Transverse colon (tissue), 4 donors: ENCODE results near the gene TPK1.

Experiments used
- CTCF ChIP-seq, 5 experiments: fragments of 200-600 bp in 3 of 5; fragments of 450-650 bp in 2 of 5; sonication (generic) in 3 of 5; IDR thresholded peaks; 1 replicate in 2 of 5; 2 replicates in 3 of 5; pipeline ENCODE4 v1.5.1; 2016 to 2017; ENCODE audit warnings: antibody characterized with exemption in 5 of 5, inconsistent platforms in 3 of 5, mild to moderate bottlenecking in 2 of 5, moderate library complexity in 1 of 5
- EP300 ChIP-seq: sonication (generic); formaldehyde crosslinking; IDR thresholded peaks from one replicate; pipeline ENCODE4 v1.6.1; 2017; ENCODE audit warnings: antibody characterized with exemption, low read depth
- POLR2A ChIP-seq: fragments of 450-650 bp; IDR thresholded peaks from one replicate; pipeline ENCODE4 v1.6.1; 2016; ENCODE audit warnings: antibody characterized with exemption, mild to moderate bottlenecking, moderate library complexity
- POLR2AphosphoS5 ChIP-seq, 3 donors: sonication (generic); formaldehyde crosslinking; IDR thresholded peaks; one replicate each; pipeline ENCODE4 v1.6.1; 2016; ENCODE audit warnings: antibody characterized with exemption in 3 of 3

DNA sequence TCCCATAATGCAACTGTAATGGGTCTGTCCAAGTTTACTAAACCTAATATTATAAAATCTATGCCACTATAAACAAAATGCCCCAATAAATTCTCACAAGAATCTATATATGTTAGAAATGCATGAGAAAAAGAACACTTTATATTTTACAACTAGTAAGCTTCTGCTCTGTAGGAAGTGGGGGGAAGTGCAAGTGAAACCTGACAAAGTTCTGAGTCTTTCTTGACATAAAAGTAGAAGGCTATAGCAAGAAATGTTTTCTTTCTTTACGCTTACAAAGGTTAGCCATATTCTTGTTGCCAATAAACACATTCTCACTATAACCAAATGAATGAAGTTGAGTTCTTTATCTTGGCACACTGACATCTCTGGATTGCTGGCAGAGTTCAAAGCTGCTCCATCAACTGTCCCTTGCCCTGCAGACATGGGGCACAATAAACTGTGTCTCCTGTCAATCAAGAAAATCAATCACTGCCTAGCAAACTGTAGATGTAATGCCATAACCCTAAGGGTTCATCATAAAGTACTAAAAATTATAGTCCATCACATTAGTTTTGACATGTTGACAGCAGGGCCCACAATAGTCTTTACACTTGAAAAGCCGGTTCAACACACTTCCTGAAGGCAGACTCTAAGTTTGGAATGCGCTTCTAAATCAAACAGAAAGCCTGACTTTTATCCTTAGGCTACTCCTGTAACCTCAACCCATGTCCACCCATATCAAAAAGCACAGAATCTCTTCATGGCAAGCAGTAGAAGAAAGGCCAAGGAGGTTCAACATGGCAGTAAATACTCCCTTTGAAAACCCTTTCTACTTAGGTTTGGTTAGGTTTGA is 58.6 kb downstream of the TPK1 start:
- TF ChIP-seq CTCF (IDR thresholded peaks at IDR 0.05) (no peak), POLR2AphosphoS5 (IDR thresholded peaks at IDR 0.05) (no peak), EP300 (no peak), POLR2A (no peak)
